Measurements from ENCODE around the gene ZNF219.

Gene ZNF219

DNA sequence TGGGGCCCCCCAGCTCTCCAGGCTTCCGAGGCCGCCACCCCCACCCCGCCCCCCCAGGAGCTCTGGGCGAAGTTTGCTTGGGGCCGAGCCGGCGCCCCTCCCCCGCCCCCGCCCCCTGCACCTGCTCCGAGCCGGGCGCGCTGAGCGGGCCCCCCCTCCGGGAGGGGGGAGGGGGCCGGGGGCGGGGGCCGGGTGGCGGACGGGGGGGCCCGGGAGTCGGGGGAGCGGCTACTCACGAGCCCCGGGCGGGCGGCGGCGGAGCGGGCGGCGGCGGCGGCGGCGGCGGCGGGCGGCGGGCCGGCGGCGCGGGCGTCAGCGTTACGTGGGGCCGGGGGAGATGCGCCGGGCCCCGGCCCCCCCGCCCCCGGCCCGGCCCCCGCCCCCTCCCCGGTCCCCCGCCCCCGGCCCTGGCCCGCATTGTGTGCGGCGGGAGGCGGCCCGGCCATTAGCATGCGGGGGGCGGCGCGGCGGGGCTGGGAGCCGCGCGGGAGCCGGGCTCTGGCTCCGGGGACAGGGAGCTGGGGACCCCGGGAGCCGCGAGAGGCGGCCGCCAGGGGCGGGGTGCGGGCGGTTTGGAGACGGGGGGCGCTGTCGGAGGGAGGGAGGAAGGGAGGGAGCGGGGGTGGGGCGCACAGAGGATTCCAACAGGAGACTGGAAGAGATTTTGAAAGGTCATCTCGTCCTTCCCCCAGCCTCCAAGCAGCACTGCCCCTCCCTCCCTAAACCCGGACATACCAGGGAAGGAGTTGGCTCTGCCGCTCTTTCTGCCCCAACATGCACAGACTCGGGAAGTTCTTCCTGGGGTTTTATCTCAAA is at the start of gene ZNF219:
Gene ZNF219 (minus strand): TSS at position 580 of the 816 bp plus-strand sequence. CDS start 5,064 bp downstream, outside the sequence.
- DNase-seq (ENCODE audit: low read depth, low spot score), result no peak

- DNase-seq (ENCODE audit: low read depth, low spot score), result no peak
Observed at GRCh38 chr14:21145437-21145836, 47.0 kb upstream of the ZNF219 start.

DNA sequence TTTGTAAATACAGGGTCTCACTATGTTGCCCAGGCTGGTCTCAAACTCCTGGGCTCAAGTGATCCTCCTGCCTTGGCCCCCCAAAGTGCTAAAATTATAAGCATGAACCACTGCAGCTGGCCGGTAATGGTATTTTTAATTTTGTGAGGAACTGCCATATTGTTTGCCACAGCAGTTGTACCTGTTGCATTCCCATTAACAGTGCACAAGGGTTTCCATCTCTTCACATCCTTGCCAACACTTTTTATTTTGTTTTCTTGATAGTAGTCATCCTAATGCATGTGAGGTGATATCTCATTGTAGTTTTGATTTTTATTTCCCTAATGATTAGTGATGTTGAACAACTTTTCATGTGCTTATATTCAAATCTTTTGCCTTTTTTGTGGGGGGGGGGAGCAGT is 43.9 kb upstream of the ZNF219 start:
- DNase-seq (ENCODE audit: low read depth, low spot score), result no peak

DNA sequence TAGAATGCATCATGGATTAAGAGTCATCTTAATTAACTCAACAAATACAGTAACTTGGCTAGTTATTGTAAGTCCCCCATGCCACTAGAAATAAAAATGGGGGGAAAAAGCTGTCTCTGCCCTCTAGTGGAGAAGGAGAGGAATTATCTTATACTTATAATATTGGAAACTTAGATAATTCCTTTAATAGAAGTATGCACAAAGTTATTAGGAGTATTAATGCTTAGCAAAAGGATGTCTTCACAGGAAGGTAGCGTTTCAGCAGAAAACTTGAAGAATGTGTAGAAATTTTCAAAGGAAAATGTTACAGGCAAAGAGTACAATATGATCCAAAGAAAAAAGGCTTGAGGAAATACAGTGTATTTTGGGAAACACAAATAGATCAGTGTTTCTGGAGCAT is 37.6 kb upstream of the ZNF219 start:
- DNase-seq (ENCODE audit: low read depth, low spot score), result no peak

GRCh38 chr14:21133901-21134300 is 35.4 kb upstream of the ZNF219 start:
- no peak for DNase-seq (ENCODE audit: low read depth, low spot score)

DNA sequence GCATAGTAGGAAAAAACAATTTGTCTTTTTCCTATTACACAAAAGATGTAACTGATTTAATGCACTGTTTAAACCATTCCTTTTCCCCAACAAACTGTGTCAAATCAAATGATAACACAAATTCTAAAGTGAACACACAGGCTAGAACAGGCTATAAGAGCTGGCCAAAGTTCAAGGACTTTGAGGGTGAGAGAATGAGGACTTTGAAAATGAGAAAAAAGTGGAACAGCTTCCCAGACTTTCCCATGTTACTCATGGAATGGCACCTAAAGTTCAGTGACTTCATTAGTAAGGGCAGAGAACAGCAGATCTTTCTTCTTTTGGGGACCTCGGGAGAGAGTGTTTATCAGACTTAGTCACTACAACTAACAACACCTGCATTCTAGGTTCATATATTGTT is 25.0 kb upstream of the ZNF219 start:
- DNase-seq (ENCODE audit: low read depth, low spot score), result no peak

GRCh38 chr14:21121122-21121521 is 22.7 kb upstream of the ZNF219 start:
- DNase-seq (ENCODE audit: low read depth, low spot score), result no peak

DNA sequence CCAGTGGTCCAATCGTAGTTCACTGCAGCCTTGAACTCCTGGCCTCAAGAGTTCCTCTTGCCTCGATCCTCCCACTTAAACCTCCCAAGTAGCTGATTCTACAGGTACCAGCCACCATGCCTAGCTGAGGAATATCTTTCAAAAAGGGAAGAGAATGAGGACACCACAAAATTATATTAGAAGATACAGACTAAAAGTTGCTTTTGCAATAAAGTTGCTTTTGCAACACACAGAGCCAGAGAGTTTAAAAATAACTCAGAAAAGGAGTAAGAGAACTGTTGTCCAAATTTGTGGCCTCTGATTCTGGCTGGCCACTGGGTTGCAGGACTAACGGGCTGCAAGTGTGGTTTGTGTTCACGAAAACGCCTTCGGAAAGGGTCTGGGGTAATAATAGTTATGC is 22.2 kb upstream of the ZNF219 start:
- DNase-seq (ENCODE audit: low read depth, low spot score), result no peak

DNA sequence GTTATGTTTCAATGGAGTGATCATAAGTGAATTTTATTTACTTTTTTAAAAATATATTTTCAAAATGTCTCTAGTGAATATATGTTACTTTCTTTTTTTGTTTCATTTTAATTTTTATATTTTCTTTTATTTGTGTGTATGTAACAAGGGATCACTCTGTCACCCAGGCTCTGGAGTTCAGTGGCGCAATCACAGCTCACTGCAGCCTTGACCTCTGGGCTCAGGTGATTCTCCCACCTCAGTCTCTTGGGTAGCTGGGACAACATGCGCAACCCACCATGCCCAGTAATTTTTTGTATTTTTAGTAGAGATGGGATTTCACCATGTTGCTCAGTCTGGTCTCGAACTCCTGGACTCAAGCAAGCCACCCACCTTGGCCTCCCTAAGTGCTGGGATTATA is 20.5 kb upstream of the ZNF219 start:
- no peak for DNase-seq (ENCODE audit: low read depth, low spot score)

- no peak for DNase-seq (ENCODE audit: low read depth, low spot score)
Observed at GRCh38 chr14:21113369-21113768, 14.9 kb upstream of the ZNF219 start.

- DNase-seq (ENCODE audit: low read depth, low spot score), result no peak
Observed at GRCh38 chr14:21112255-21112654, 13.8 kb upstream of the ZNF219 start.

DNA sequence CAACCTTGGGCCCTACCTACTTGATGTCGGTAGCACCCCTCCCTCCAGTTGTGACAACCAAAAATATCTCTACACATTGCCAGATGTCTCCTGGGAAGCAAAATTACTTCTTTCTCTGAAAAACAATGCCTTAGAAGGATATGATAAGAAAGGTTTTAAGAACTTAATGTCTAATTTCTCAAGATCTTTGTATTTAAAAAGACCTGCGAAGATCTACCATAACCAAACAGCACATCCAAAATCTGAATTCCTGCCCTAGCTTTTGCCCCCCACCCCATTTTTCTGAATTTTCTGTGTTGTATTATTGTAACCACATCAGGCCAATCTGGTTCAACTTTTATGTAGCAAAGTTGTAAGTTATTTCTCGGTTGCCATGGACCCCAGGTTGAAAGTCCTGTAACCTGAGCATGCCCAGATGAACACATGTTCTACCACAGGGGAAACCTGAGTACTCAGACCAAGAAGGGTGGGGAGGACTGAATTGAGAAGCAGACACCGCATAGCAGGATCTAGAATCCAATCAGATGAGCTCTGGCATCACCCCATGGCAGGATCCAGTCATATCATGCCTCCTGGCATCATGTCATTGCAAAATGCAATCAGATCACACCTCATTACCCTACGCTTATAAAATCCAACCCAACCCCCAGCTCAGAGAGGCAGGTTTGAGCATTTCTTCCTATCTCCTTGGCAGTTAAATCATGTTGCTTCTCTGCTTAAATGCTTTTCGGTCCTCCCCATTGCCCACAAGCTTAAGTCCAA is 11.1 kb upstream of the ZNF219 start:
- DNase-seq (ENCODE audit: low read depth, low spot score), result no peak

GRCh38 chr14:21108791-21109190 is 10.3 kb upstream of the ZNF219 start:
- DNase-seq (ENCODE audit: low read depth, low spot score), result no peak

DNA sequence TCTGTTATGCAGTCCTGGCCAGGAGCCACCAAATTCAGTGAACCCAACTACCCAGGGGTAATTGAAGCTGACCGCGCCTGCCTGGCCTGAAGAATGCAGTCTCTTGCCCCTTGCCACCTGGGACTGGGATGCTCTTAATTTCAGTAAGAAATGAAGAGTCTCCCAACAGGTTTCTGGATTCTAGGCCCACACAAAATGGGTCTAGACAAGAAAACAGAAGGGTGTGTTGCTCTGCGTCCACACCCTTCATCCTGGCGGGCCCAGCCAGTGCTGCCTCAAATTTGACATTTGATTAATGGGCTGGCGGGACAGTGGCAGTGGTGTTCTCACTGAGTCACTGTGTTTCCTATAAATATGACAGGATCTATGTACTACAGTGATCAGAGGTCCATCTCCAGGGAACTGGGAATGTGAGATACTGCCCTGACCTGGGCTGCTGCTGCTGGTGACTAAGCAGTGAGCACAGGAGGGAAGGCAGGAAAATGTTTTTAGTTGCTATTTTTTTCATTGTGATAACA is 8.9 kb upstream of the ZNF219 start:
- DNase-seq (ENCODE audit: low read depth, low spot score), result no peak

DNA sequence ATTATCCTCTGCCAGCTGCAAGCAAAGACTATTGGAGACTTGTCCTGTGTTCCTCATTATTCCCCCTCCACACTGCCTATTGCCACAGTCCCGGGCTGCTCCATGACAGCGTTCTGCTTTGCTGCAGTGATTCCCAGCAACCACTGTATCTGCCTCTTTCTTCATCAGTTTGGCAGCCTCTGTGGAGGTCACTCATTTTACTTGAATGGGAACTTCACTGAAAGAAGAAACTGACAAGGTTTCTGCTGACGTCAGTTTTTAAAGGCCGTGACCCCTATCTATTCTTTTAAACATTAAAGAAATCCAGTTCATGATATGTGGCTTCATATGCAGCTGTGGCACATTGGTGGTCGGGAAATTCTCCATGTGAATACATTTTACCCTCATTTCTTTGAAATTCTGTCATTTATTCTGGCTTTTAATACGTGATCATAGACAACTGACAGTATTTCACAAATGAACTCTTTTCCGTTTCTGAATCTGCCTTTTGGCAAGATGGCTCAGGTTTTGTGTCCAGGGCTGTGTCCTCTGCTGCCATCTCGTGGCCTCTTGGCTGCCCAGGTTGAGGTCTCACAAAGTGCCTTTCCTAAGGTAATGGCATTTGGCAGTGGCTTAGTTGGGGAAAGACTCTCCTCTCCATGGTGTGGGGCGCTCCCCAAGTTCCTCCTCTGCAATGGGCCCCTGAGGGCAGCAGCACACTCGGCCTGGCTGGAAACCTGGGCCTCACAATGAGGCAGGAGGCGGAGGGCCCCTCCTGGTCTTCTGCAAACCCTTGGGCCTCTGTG is 8.2 kb upstream of the ZNF219 start:
- peak; percentile 54 for DNase-seq (ENCODE audit: low read depth, low spot score)

- DNase-seq (ENCODE audit: low read depth, low spot score), result no peak
Observed at GRCh38 chr14:21106176-21106497, 7.7 kb upstream of the ZNF219 start.

- DNase-seq (ENCODE audit: low read depth, low spot score), result no peak
Observed at GRCh38 chr14:21105095-21105494, 6.6 kb upstream of the ZNF219 start.

DNA sequence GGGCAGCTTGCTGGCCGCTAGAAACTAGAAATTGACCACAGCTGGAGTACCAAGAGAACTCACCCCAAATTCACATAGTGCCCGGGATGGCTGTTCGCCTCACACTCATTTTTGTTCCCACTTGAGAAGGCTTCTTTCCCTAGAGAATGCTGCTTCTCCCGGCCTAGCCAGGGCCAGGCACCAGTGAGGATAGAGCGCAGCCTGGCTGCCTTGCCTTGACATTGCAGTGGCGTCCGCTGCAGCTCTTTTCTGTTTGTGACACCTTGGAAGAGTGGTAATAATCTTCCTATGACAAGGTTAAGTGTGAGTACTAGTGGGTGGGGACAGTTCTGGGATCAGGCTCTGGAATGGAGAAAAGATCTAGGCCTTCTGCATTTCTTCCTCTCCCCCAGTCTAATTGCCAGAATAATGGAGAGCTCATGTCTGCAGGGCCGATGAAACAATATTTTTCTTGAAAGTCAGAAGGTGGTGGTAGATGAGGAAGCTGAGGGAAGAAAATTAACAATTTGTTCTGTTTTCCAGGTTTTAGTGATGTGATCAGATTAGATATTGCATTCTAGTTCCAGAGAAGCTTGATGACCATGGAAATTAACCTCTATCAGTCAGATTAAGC is 6.1 kb upstream of the ZNF219 start:
- no peak for DNase-seq (ENCODE audit: low read depth, low spot score)

DNA sequence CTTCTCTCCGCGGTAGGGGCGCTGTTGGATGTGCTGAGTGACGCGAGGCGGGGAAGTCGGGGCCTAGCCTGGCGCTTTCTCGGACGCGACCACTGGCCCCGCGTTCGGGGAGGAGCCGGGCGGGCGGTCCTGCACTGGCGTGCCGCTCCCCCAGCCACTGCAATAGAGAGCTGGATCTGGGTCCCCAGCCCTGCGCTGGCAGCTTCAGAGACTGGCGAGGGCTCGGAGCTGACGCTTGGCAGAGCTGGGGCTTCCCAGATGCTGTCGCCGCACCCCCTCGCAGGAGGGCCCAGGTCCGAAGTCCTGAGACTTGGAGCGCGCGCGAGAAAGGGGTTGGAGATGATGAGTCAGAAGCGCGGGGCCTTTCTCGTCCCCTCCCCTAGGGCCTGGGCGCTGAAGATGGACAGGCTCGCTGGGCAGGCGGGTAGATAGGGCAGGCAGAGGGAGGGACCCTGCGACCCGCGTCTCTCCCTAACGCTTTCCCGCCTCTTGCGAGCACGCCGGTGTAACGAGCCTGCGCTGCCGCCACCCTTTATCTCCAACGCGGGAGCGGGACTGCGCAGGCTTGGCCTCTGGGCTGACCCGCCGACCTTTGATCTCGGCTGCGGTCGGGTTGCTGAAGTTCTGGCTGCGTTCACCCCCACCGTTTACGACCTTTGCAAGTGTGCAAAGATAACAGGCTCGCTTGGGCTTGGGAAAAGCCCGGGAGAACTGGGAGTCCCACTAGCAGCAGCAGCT is 5.4 kb upstream of the ZNF219 start:
- peak; percentile 86 for DNase-seq (ENCODE audit: low read depth, low spot score)

DNA sequence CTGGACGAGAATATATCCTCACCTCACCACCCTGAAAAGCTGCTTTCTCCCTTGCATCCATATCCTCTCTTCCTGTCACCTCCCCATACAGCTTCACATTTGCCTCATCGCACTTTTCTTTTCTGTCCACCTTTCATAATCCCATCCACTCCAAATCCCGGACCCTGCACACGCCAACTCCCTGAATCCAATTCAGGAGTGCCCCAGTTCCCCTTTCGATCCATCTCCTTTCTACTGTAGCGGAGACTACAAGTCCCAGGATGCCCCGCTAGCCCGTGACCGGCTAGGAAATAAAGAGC is 4.9 kb upstream of the ZNF219 start:
- no peak for DNase-seq (ENCODE audit: low read depth, low spot score)
